OCI-LY1 (cell line): ENCODE measurements around the gene MYOF.

ENCODE experiments used
- H2AFZ ChIP-seq: fragments of 200-600 bp; sonication (generic), shearing (Covaris generic); 2 replicates; pipeline ENCODE4 v1.6.0; 2014; ENCODE audit warnings: antibody characterized with exemption, mild to moderate bottlenecking, low read length
- H3F3A ChIP-seq: fragments of 200-600 bp; sonication (generic), shearing (Covaris generic); 2 replicates; pipeline ENCODE4 v1.6.0; 2014; ENCODE audit warnings: mild to moderate bottlenecking, antibody characterized with exemption, low read length, moderate library complexity; ENCODE audit not compliant: insufficient read depth
- H3K27ac ChIP-seq: fragments of 200-600 bp; sonication (generic); 2 replicates; pipeline ENCODE4 v1.5.1; 2014; ENCODE audit warnings: low read length, mixed run types, mild to moderate bottlenecking, low read depth; ENCODE audit not compliant: poor library complexity, severe bottlenecking
- H3K27me3 ChIP-seq: fragments of 200-600 bp; sonication (generic); 2 replicates; pipeline ENCODE4 v1.6.0; 2014; ENCODE audit warnings: antibody characterized with exemption, mild to moderate bottlenecking, low read length, moderate library complexity; ENCODE audit not compliant: insufficient read depth
- H3K36me3 ChIP-seq: fragments of 200-600 bp; sonication (generic); 2 replicates; pipeline ENCODE4 v1.6.1; 2014; ENCODE audit warnings: mild to moderate bottlenecking, antibody characterized with exemption, low read length, moderate library complexity, mixed read lengths; ENCODE audit not compliant: insufficient read depth
- H3K4me1 ChIP-seq: fragments of 200-600 bp; sonication (generic); 2 replicates; pipeline ENCODE4 v1.5.1; 2014; ENCODE audit warnings: mild to moderate bottlenecking, low read length, moderate library complexity; ENCODE audit not compliant: insufficient read depth, severe bottlenecking
- H3K4me2 ChIP-seq: fragments of 200-600 bp; sonication (generic), shearing (Covaris generic); 2 replicates; pipeline ENCODE4 v1.6.1; 2014; ENCODE audit warnings: low read length
- H3K4me3 ChIP-seq: fragments of 200-600 bp; sonication (generic); 2 replicates; pipeline ENCODE4 v1.5.1; 2014; ENCODE audit warnings: low read length, low read depth, mild to moderate bottlenecking, mixed read lengths; ENCODE audit not compliant: poor library complexity, severe bottlenecking
- H3K79me2 ChIP-seq: fragments of 200-600 bp; shearing (Covaris generic); 2 replicates; pipeline ENCODE4 v1.6.1; 2016; ENCODE audit warnings: mixed run types, low read length, mixed read lengths; ENCODE audit not compliant: insufficient read depth
- H3K9ac ChIP-seq: fragments of 200-600 bp; sonication (generic), shearing (Covaris generic); 2 replicates; pipeline ENCODE4 v1.6.1; 2014; ENCODE audit warnings: mild to moderate bottlenecking, low read length, mixed read lengths
- H3K9me2 ChIP-seq: fragments of 200-600 bp; sonication (generic), shearing (Covaris generic); 2 replicates; pipeline ENCODE4 v1.6.1; 2014; ENCODE audit warnings: low read depth, mild to moderate bottlenecking, low read length, mixed read lengths
- H3K9me3 ChIP-seq: fragments of 200-600 bp; shearing (Covaris generic); 2 replicates; pipeline ENCODE4 v1.6.1; 2014; ENCODE audit warnings: low read length, mixed read lengths
- H4K20me1 ChIP-seq: fragments of 200-600 bp; sonication (generic), shearing (Covaris generic); 2 replicates; pipeline ENCODE4 v1.6.0; 2016; ENCODE audit warnings: mild to moderate bottlenecking, low read length; ENCODE audit not compliant: insufficient read depth
- EZH2 ChIP-seq: fragments of 200-600 bp; sonication (generic), shearing (Covaris generic); IDR thresholded peaks from 2 replicates; pipeline ENCODE4 v1.8.0; 2017; ENCODE audit warnings: borderline replicate concordance, mixed run types, mild to moderate bottlenecking, antibody characterized with exemption, low read length, moderate library complexity, mixed read lengths
- TF ChIP-seq, protein P1 (sequence below): fragments of 200-600 bp; sonication (generic), shearing (Covaris generic); IDR thresholded peaks from 2 replicates; pipeline ENCODE4 v1.5.1; 2017; ENCODE audit warnings: mild to moderate bottlenecking, antibody characterized with exemption, low read length, moderate library complexity, mixed read lengths

Gene MYOF

DNA sequence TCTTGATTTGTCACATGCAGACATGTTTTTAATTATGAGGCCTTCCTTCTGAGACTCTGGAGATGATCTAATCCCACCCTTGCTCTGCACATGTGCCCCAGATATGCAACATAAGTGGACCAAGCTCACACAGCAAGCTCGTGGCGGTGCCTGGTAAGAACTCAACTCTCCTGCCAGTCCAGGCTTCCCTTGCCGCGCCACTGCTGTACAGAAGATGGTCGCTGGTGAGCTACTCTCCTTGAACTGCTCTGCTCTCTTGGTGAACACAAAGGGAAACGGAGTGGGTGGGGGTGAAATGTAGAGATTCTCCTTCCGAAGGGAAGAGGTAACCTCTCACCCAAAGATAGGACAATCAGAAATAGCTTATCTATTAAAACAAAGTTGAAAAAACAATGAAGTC is 25.7 kb downstream of the MYOF start:
- H3K9me2 ChIP-seq: no peaks in the 10 kb centered on the region
- H3K79me2 ChIP-seq: no peaks in the 10 kb centered on the region
- H3K4me3 ChIP-seq: no peak overlapping the region
- no peaks in the 10 kb centered on the region for H3K36me3 ChIP-seq
- no peak overlapping the region for H2AFZ ChIP-seq
- no peaks in the 10 kb centered on the region for H3K9me3 ChIP-seq
- no peak overlapping the region for H3K4me2 ChIP-seq
- no peak overlapping the region for H3K27ac ChIP-seq
- H3F3A ChIP-seq: no peaks in the 10 kb centered on the region
- no peaks in the 10 kb centered on the region for H3K4me1 ChIP-seq
- H3K27me3 ChIP-seq: no peaks in the 10 kb centered on the region
- no peaks in the 10 kb centered on the region for H4K20me1 ChIP-seq
- no peak for TF ChIP-seq EZH2
- TF ChIP-seq, protein P1, sequence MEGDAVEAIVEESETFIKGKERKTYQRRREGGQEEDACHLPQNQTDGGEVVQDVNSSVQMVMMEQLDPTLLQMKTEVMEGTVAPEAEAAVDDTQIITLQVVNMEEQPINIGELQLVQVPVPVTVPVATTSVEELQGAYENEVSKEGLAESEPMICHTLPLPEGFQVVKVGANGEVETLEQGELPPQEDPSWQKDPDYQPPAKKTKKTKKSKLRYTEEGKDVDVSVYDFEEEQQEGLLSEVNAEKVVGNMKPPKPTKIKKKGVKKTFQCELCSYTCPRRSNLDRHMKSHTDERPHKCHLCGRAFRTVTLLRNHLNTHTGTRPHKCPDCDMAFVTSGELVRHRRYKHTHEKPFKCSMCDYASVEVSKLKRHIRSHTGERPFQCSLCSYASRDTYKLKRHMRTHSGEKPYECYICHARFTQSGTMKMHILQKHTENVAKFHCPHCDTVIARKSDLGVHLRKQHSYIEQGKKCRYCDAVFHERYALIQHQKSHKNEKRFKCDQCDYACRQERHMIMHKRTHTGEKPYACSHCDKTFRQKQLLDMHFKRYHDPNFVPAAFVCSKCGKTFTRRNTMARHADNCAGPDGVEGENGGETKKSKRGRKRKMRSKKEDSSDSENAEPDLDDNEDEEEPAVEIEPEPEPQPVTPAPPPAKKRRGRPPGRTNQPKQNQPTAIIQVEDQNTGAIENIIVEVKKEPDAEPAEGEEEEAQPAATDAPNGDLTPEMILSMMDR: no peak
- no peak overlapping the region for H3K9ac ChIP-seq

DNA sequence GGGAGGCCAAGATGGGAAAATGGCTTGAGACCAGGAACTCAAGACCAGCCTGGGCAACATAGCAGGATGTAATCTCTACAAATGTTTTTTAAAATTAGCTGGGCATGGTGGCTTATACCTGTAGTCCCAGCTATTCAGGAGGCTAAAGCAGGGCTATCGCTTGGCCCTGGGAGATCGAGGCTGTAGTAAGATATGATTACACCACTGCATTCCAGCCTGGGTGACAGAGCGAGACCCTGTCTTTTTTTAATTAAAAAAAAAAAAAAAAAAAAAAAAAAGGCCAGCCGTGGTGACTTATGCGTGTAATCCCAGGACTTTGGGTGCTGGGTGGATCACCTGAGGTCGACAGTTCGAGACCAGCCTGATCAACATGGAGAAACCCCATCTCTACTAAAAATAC is 27.4 kb downstream of the MYOF start:
- H2AFZ ChIP-seq: no peak overlapping the region
- no peaks in the 10 kb centered on the region for H3K36me3 ChIP-seq
- H4K20me1 ChIP-seq: no peaks in the 10 kb centered on the region
- TF ChIP-seq EZH2: no peak
- TF ChIP-seq, protein P1: no peak
- no peaks in the 10 kb centered on the region for H3K79me2 ChIP-seq
- H3K27me3 ChIP-seq: no peaks in the 10 kb centered on the region
- no peak overlapping the region for H3K27ac ChIP-seq
- H3K4me2 ChIP-seq: no peak overlapping the region
- H3K4me3 ChIP-seq: no peak overlapping the region
- H3K4me1 ChIP-seq: no peaks in the 10 kb centered on the region
- H3K9ac ChIP-seq: no peak overlapping the region
- no peaks in the 10 kb centered on the region for H3K9me3 ChIP-seq
- H3F3A ChIP-seq: no peaks in the 10 kb centered on the region
- no peaks in the 10 kb centered on the region for H3K9me2 ChIP-seq

DNA sequence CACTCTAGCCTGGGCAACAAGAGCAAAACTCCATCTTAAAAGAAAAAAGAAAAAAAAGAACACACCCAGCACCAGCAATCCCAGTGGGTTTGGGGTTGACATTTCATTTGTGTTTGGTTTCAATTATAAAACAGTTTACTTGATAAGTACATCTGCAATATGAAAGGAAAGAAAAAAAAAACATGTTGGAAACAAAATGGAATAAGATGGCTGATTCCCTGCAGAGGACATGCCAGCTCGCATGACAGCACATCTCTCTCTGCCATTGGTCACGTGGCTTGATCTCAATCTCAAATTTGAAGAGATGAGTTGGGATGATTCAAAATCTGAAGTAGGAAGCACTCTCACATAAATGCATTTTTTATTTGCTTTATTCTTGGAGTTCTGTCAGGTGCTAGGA is 28.0 kb downstream of the MYOF start:
- Histone ChIP-seq H3K9me2 (no peaks in the 10 kb centered on the region), H3K27me3 (no peaks in the 10 kb centered on the region), H4K20me1 (no peaks in the 10 kb centered on the region), H3K79me2 (no peaks in the 10 kb centered on the region), H3K4me2 (no peak overlapping the region), H3K9ac (no peak overlapping the region), H3K36me3 (no peaks in the 10 kb centered on the region), H3K4me3 (no peak overlapping the region), H3K9me3 (no peaks in the 10 kb centered on the region), H3K27ac (no peak overlapping the region), H3K4me1 (no peaks in the 10 kb centered on the region), H2AFZ (no peak overlapping the region), H3F3A (no peaks in the 10 kb centered on the region)
- TF ChIP-seq EZH2: no peak
- TF ChIP-seq, protein P1: no peak
